ENCODE measurements around the gene MSRB1.
"Not testable (repeated sequence)": the region's sequence is repeated elsewhere in the genome, so short reads cannot be mapped to it uniquely, and the experiment has no call there.

MSRB1 gene

GRCh38 chr16:1915732-1916639 lies 27.0 kb downstream of the MSRB1 start:
- DNase-seq (ENCODE audit: low read depth in 3 of 3), result no peak

- no peak for DNase-seq (ENCODE audit: low read depth in 3 of 3)
Observed at GRCh38 chr16:1914988-1915387, 28.0 kb downstream of the MSRB1 start.

- DNase-seq (ENCODE audit: low read depth in 3 of 3), result no peak
Observed at GRCh38 chr16:1914084-1914608, 28.9 kb downstream of the MSRB1 start.

- no peak for DNase-seq (ENCODE audit: low read depth in 3 of 3)
Observed at GRCh38 chr16:1913327-1914083, 29.5 kb downstream of the MSRB1 start.

GRCh38 chr16:1912215-1912543 lies 30.8 kb downstream of the MSRB1 start:
- no peak for DNase-seq (ENCODE audit: low read depth in 3 of 3)

GRCh38 chr16:1911467-1912214 lies 31.4 kb downstream of the MSRB1 start:
- DNase-seq (ENCODE audit: low read depth in 3 of 3), result no peak

- DNase-seq (ENCODE audit: low read depth in 3 of 3), result no peak
Observed at GRCh38 chr16:1909561-1910231, 33.3 kb downstream of the MSRB1 start.

GRCh38 chr16:1908983-1909382 lies 34.0 kb downstream of the MSRB1 start:
- no peak for DNase-seq (ENCODE audit: low read depth in 3 of 3)

GRCh38 chr16:1908184-1908583 lies 34.8 kb downstream of the MSRB1 start:
- no peak for DNase-seq (ENCODE audit: low read depth in 3 of 3)

GRCh38 chr16:1907226-1907860 lies 35.7 kb downstream of the MSRB1 start:
- DNase-seq (ENCODE audit: low read depth in 3 of 3), result no peak

GRCh38 chr16:1906846-1907165 lies 36.2 kb downstream of the MSRB1 start:
- DNase-seq (ENCODE audit: low read depth in 3 of 3), result no peak

- no peak for DNase-seq (ENCODE audit: low read depth in 3 of 3)
Observed at GRCh38 chr16:1906055-1906845, 36.7 kb downstream of the MSRB1 start.

- DNase-seq (ENCODE audit: low read depth in 3 of 3), result no peak
Observed at GRCh38 chr16:1903845-1904840, 38.9 kb downstream of the MSRB1 start.

GRCh38 chr16:1903220-1903574 lies 39.8 kb downstream of the MSRB1 start:
- DNase-seq (ENCODE audit: low read depth in 3 of 3), result no peak

- DNase-seq (ENCODE audit: low read depth in 3 of 3), result no peak
Observed at GRCh38 chr16:1902547-1903219, 40.3 kb downstream of the MSRB1 start.

- no peak for DNase-seq (ENCODE audit: low read depth in 3 of 3)
Observed at GRCh38 chr16:1900452-1900774, 42.6 kb downstream of the MSRB1 start.

- DNase-seq (ENCODE audit: low read depth in 3 of 3), result no peak
Observed at GRCh38 chr16:1899641-1900451, 43.2 kb downstream of the MSRB1 start.

- not testable (repeated sequence) for DNase-seq (ENCODE audit: low read depth in 3 of 3)
Observed at GRCh38 chr16:1897692-1898091, 45.3 kb downstream of the MSRB1 start.
